ENCODE data around the gene ASAH2B. TPM values are rescaled to one million over a fixed set of nuclear protein-coding genes. Genes with fewer than 3 reads are reported as not detected.
A peak's percentile ranks its signal among the peaks of the same experiment; 100 is the strongest.
"Not testable (repeated sequence)": the region's sequence is repeated elsewhere in the genome, so short reads cannot be mapped to it uniquely, and the experiment has no call there.

ASAH2B gene
- total RNA-seq, 1 experiment from 2014 or later, result 3.3 TPM

DNA sequence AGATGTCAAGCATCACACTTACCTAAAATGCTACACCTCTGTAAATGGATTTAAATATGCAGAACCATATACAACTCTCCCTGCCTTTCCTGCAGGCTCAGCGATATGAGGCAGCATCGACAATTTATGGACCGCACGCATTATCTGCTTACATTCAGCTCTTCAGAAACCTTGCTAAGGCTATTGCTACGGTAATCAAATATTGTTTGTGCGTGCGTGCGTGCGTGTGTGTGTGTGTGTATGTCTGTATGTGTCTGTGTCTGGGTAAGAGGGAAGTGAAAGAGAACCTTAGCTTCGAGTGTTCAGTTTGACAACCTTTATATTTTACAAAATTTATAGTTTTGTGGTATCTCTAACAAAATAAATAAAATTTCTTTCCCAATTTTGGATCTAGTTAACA lies 3.1 kb downstream of the ASAH2B start:
- not testable (repeated sequence) for ATAC-seq

DNA sequence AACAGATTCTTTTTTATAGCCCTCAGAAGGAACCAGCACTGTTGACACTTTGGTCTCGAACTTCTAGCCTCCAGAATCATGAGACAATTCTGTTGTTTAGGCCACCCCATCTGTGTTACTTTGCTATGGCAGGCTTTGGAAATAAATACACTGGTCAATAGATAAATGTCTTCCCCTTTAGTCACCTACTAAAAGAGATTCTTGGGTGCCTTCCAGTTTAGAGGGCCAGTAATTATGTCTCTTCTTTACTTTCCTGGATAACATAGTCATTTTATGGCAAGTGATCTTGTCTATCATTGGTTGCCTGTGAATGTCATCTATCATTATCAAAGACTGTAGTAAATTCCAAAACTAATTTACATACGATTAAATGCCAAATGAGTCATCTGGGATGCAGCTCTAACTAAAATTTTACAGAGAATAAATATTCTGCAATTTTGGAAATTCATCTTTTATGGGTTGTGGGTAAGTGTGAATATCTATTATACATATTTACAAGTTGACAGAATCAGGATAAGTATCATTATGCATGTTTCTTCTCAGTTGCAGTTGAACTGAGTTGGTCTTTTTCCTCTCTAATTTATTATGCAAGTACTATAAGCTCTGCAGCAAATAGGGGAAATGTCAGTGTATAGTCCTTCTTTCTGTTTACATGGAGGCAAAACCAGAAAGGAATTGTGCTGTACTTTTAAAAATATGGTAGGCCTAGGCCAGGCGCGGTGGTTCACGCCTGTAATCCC lies 27.2 kb downstream of the ASAH2B start:
- POLR2A ChIA-PET; DNase-seq (ENCODE audit: low read depth, low spot score); H3K27me3 ChIP-seq (ENCODE audit: control insufficient read depth, insufficient read depth, low read length); CTCF ChIA-PET; H3K27ac ChIP-seq (ENCODE audit: low read length); intact Hi-C loops (cut with micrococcal nuclease; ENCODE audit: unreplicated experiment); H3K9me3 ChIP-seq (ENCODE audit: control insufficient read depth, insufficient read depth, low read depth, low read length); BruUV-seq (replicated peaks); H3K4me1 ChIP-seq (ENCODE audit: control insufficient read depth, insufficient read depth, low read length); H3K36me3 ChIP-seq (ENCODE audit: control insufficient read depth, insufficient read depth, low read length); ATAC-seq; in situ Hi-C loops (cut with HindIII; ENCODE audit: low pct_unique_long_range_greater_than_20kb, low sequenced_read_pairs); H3K4me3 ChIP-seq (ENCODE audit: low read depth in 2 of 2, low read length in 2 of 2): not testable (repeated sequence)

More for the DNA sequence above, 3.1 kb downstream of the ASAH2B start:
- H3K36me3 ChIP-seq (ENCODE audit: control insufficient read depth, insufficient read depth, low read length); H3K27me3 ChIP-seq (ENCODE audit: control insufficient read depth, insufficient read depth, low read length); DNase-seq (ENCODE audit: low read depth, low spot score); CTCF ChIA-PET; in situ Hi-C loops (cut with HindIII; ENCODE audit: low pct_unique_long_range_greater_than_20kb, low sequenced_read_pairs); H3K27ac ChIP-seq (ENCODE audit: low read length); BruUV-seq (replicated peaks); POLR2A ChIA-PET; intact Hi-C loops (cut with micrococcal nuclease; ENCODE audit: unreplicated experiment); H3K9me3 ChIP-seq (ENCODE audit: control insufficient read depth, insufficient read depth, low read depth, low read length); H3K4me3 ChIP-seq (ENCODE audit: low read depth in 2 of 2, low read length in 2 of 2); H3K4me1 ChIP-seq (ENCODE audit: control insufficient read depth, insufficient read depth, low read length): not testable (repeated sequence)

DNA sequence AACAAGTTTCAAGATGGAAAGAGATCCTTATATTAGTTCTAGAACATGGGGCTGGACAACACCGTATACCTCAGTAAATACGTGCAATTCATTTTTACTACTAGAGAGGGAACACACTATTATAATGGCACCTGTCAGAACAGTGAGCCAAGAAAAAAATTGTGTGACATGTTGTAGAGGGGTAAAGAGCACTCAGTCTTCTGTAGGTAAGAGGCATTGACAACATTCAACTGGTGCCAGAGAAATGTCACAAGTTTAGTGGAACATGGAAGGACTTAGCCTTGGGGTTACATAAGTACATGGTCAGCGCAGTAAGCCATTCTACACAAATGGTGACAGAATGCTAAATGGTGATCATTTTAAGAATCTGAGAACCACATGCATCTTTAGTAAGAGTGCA lies 32.3 kb downstream of the ASAH2B start:
- DNase-seq (ENCODE audit: low read depth, low spot score); ATAC-seq; POLR2A ChIA-PET; H3K27me3 ChIP-seq (ENCODE audit: control insufficient read depth, insufficient read depth, low read length); H3K4me1 ChIP-seq (ENCODE audit: control insufficient read depth, insufficient read depth, low read length); BruUV-seq (replicated peaks); H3K9me3 ChIP-seq (ENCODE audit: control insufficient read depth, insufficient read depth, low read depth, low read length); intact Hi-C loops (cut with micrococcal nuclease; ENCODE audit: unreplicated experiment); in situ Hi-C loops (cut with HindIII; ENCODE audit: low pct_unique_long_range_greater_than_20kb, low sequenced_read_pairs); H3K36me3 ChIP-seq (ENCODE audit: control insufficient read depth, insufficient read depth, low read length); H3K4me3 ChIP-seq (ENCODE audit: low read depth in 2 of 2, low read length in 2 of 2); CTCF ChIA-PET; H3K27ac ChIP-seq (ENCODE audit: low read length): not testable (repeated sequence)

DNA sequence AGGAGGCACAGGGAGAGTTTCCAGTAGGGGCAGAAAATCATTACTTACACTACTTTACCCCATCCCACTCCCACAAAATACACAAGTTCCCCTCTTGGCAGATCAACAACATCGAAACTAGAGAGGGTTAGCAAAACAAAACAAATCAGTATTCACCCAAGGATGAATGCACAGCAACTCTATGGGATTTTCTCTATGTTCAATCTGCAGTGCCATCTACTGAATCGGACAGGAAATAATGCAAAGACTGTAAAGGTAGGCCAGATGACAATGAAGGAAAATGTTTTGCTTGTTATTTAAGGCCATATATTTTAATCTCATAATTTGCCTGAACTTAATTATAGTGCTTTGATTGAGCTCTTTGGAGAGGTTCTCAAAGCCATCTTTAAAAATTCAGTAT lies 35.1 kb downstream of the ASAH2B start:
- DNase-seq (ENCODE audit: low read depth, low spot score); intact Hi-C loops (cut with micrococcal nuclease; ENCODE audit: unreplicated experiment); BruUV-seq (replicated peaks); CTCF ChIA-PET; H3K4me3 ChIP-seq (ENCODE audit: low read depth in 2 of 2, low read length in 2 of 2); in situ Hi-C loops (cut with HindIII; ENCODE audit: low pct_unique_long_range_greater_than_20kb, low sequenced_read_pairs); ATAC-seq; H3K36me3 ChIP-seq (ENCODE audit: control insufficient read depth, insufficient read depth, low read length); H3K4me1 ChIP-seq (ENCODE audit: control insufficient read depth, insufficient read depth, low read length); POLR2A ChIA-PET; H3K27me3 ChIP-seq (ENCODE audit: control insufficient read depth, insufficient read depth, low read length); H3K27ac ChIP-seq (ENCODE audit: low read length); H3K9me3 ChIP-seq (ENCODE audit: control insufficient read depth, insufficient read depth, low read depth, low read length): not testable (repeated sequence)
- TF ChIP-seq, protein P1, sequence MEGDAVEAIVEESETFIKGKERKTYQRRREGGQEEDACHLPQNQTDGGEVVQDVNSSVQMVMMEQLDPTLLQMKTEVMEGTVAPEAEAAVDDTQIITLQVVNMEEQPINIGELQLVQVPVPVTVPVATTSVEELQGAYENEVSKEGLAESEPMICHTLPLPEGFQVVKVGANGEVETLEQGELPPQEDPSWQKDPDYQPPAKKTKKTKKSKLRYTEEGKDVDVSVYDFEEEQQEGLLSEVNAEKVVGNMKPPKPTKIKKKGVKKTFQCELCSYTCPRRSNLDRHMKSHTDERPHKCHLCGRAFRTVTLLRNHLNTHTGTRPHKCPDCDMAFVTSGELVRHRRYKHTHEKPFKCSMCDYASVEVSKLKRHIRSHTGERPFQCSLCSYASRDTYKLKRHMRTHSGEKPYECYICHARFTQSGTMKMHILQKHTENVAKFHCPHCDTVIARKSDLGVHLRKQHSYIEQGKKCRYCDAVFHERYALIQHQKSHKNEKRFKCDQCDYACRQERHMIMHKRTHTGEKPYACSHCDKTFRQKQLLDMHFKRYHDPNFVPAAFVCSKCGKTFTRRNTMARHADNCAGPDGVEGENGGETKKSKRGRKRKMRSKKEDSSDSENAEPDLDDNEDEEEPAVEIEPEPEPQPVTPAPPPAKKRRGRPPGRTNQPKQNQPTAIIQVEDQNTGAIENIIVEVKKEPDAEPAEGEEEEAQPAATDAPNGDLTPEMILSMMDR (IDR thresholded peaks at IDR 0.05), result peak; percentile 17; the same call in 1 of the 2 replicates

DNA sequence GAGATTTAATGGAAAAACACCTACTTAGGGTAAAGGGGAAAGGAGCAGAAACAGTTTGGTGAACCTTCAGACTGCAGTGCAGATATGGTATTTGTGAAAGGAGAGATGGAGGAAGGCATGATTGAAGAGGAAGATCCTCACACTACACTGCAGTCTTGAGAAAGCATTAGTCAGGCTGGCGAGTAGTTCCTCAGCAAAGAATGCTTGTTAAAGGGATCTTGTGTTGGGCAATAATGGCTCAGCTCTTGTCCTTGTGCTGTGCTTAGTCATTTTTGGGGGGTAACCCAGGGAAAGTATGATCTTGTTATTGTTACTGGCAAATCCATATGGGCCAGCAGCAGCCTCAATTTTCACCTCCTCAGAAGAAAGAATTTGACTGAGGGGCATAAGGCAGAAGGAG lies 40.3 kb downstream of the ASAH2B start:
- BruUV-seq (replicated peaks); H3K4me1 ChIP-seq (ENCODE audit: control insufficient read depth, insufficient read depth, low read length); H3K27ac ChIP-seq (ENCODE audit: low read length); intact Hi-C loops (cut with micrococcal nuclease; ENCODE audit: unreplicated experiment); CTCF ChIA-PET; H3K36me3 ChIP-seq (ENCODE audit: control insufficient read depth, insufficient read depth, low read length); in situ Hi-C loops (cut with HindIII; ENCODE audit: low pct_unique_long_range_greater_than_20kb, low sequenced_read_pairs); H3K4me3 ChIP-seq (ENCODE audit: low read depth in 2 of 2, low read length in 2 of 2); DNase-seq (ENCODE audit: low read depth, low spot score); ATAC-seq; H3K9me3 ChIP-seq (ENCODE audit: control insufficient read depth, insufficient read depth, low read depth, low read length); H3K27me3 ChIP-seq (ENCODE audit: control insufficient read depth, insufficient read depth, low read length); POLR2A ChIA-PET: not testable (repeated sequence)

DNA sequence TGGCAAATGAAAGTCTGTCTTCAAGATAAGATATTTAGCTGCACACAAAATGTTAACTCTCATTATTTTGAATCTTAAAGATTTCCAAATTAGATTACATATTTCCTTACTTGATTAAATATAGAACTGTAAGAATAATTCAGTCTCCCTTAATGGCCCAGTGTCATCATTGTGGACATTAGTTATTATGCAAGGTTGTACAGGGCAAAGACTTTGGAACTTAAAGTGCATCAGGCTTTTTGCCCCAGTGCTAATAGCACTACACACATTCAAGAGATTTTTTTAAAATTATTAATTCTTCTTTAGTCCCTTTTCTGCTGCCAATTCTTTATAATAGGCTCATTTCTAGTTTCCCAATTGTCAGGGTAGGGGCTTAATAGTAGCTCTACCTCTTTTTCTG lies 42.3 kb downstream of the ASAH2B start:
- H3K4me3 ChIP-seq (ENCODE audit: low read depth in 2 of 2, low read length in 2 of 2); H3K9me3 ChIP-seq (ENCODE audit: control insufficient read depth, insufficient read depth, low read depth, low read length); H3K27ac ChIP-seq (ENCODE audit: low read length); in situ Hi-C loops (cut with HindIII; ENCODE audit: low pct_unique_long_range_greater_than_20kb, low sequenced_read_pairs); H3K27me3 ChIP-seq (ENCODE audit: control insufficient read depth, insufficient read depth, low read length); CTCF ChIA-PET; ATAC-seq; POLR2A ChIA-PET; intact Hi-C loops (cut with micrococcal nuclease; ENCODE audit: unreplicated experiment); BruUV-seq (replicated peaks); H3K36me3 ChIP-seq (ENCODE audit: control insufficient read depth, insufficient read depth, low read length); DNase-seq (ENCODE audit: low read depth, low spot score); H3K4me1 ChIP-seq (ENCODE audit: control insufficient read depth, insufficient read depth, low read length): not testable (repeated sequence)

DNA sequence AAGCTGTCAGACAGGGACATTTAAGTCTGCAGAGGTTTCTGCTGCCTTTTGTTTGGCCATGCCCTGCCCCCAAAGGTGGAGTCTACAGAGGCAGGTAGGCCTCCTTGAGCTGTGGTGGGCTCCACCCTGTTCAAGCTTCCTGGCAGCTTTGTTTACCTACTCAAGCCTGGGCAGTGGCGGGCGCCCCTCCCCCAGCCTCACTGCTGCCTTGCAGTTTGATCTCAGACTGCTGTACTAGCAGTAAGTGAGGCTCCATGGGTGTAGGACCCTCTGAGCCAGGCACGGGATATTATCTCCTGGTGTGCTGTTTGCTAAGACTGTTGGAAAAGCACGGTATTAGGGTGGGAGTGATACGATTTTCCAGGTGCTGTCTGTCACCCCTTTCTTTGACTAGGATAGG lies 48.2 kb downstream of the ASAH2B start:
- POLR2A ChIA-PET; H3K27me3 ChIP-seq (ENCODE audit: control insufficient read depth, insufficient read depth, low read length); H3K4me3 ChIP-seq (ENCODE audit: low read depth in 2 of 2, low read length in 2 of 2); DNase-seq (ENCODE audit: low read depth, low spot score); H3K9me3 ChIP-seq (ENCODE audit: control insufficient read depth, insufficient read depth, low read depth, low read length); H3K27ac ChIP-seq (ENCODE audit: low read length); H3K4me1 ChIP-seq (ENCODE audit: control insufficient read depth, insufficient read depth, low read length); ATAC-seq; intact Hi-C loops (cut with micrococcal nuclease; ENCODE audit: unreplicated experiment); BruUV-seq (replicated peaks); CTCF ChIA-PET; in situ Hi-C loops (cut with HindIII; ENCODE audit: low pct_unique_long_range_greater_than_20kb, low sequenced_read_pairs); H3K36me3 ChIP-seq (ENCODE audit: control insufficient read depth, insufficient read depth, low read length): not testable (repeated sequence)

Data from Panc1 (cell line).